Astrocyte (in vitro differentiated cells and primary cell): Measurements from ENCODE around the gene VSTM4.

Source experiments
- CTCF ChIP-seq: IDR thresholded peaks from 2 replicates; pipeline ENCODE4 v1.5.1; 2011; ENCODE audit warnings: low read depth, mild to moderate bottlenecking, inconsistent platforms, low read length, moderate library complexity; ENCODE audit not compliant: insufficient read depth
- EZH2 ChIP-seq: IDR thresholded peaks from 2 replicates; pipeline ENCODE4 v1.6.1; 2012; ENCODE audit warnings: mild to moderate bottlenecking, low read length, inconsistent platforms; ENCODE audit not compliant: insufficient read depth

GRCh38 chr10:49151025-49151445 is 35.7 kb upstream of the VSTM4 start:
- no peak for TF ChIP-seq CTCF
- no peak for TF ChIP-seq EZH2
